Posterior cingulate gyrus (tissue), 11 donors: ENCODE measurements around the gene MT4.

Source experiments
- DNase-seq, 10 donors: peaks; one replicate each; pipeline versions ENCODE4 v3.0.0 to v3.0.0-alpha.2; 2020 to 2021; ENCODE audit warnings: mixed read lengths in 3 of 10
- intact Hi-C: fragments of 100-400 bp; cut with DNase I; formaldehyde crosslinking; loops from one replicate; pipeline ENCODE4 v1.15.1; 2023

The MT4 gene

GRCh38 chr16:56594292-56594619 lies 29.4 kb downstream of the MT4 start:
- no peak for DNase-seq
- intact Hi-C loops: no loop called here

DNA sequence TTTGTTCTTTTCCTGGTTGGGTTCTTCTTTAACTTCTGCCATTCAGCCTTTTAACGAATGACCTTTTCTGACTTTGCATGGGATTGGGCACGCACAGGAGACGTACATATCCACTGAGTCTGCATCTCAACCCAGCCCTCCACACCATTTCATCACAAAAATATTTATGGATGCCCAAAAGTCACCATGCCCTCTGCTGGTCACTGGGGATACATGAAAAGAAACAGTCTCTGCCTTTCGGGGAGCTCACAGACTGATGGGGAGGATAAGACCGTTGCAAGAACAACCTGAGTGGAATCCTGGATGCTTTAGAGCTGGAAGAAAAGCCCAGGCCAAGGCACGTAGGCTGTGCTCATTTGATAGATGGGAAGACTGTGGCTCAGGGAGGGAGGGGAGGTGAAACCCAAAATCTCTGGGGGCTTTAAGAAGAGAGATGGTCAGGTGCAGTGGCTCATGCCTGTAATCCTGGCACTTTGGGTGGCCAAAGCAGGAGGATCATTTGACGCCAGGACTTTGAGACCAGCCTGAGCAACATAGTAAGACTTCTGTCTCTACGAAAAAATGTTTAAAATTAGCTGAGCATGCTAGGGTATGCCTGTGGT lies 35.6 kb downstream of the MT4 start:
- peak in 5 of 10 donors; percentile 39 to 90 (median 53) for DNase-seq
- intact Hi-C loops: loop anchor here (2.0 to 10.0 kb wide), 2 partner anchors 86 to 156 kb away; no protein-coding TSS in a partner anchor

- intact Hi-C loops: loop anchor here (2.0 to 10.0 kb wide), 2 partner anchors 87 to 157 kb away; no protein-coding TSS in a partner anchor
Measured at GRCh38 chr16:56601325-56601724, 36.5 kb downstream of the MT4 start.

GRCh38 chr16:56603589-56603988 lies 38.7 kb downstream of the MT4 start:
- intact Hi-C loops: loop anchor here (1.0 to 10.0 kb wide), 2 partner anchors 99 to 159 kb away; no protein-coding TSS in a partner anchor
- DNase-seq: peak in 5 of 10 donors; percentile 45 to 87 (median 51)

More at GRCh38 chr16:56601325-56601724, 36.5 kb downstream of the MT4 start:
- no peak for DNase-seq

DNA sequence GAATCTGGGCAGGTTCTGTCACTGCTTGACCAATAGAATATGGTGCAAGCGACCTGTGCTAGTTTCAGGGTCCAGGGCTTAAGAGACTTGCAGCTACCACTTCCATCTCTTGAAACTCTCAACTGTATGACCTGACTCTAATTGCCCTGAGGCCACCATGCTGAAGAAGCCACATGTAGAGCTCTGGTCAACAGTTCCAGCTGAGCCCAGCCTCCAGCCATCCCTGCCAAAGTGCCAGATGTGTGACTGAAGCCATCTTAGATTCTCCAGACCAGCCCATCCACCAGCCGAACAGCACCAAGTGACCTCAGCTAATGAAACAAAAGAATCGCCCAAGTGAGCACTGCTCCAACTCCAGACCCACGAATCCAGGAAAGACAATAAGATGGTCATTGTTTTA lies 40.1 kb downstream of the MT4 start:
- intact Hi-C loops: loop anchor here (10.0 kb wide), 1 partner anchor 160 kb away; no protein-coding TSS in a partner anchor
- no peak for DNase-seq

DNA sequence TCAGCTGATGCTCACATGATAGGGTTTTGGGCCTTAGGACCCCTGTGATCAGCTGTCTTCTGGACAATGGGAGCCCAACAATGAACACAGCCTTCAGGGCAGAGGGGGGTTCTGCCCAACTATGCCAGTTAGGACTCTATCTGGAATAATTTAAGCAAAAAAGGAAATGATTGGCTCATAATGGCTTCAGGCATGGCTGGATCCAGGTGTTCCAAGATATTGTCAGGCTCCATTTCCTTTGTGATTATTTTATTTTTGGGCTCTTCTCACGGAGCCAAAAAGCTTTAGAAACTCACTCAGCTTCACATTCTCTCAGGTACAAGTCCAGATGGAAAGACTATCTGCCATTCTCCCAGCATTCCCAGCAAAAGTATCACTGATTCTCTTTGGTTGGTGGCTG lies 40.6 kb downstream of the MT4 start:
- intact Hi-C loops: loop anchor here (10.0 kb wide), 1 partner anchor 161 kb away; no protein-coding TSS in a partner anchor
- no peak for DNase-seq

DNA sequence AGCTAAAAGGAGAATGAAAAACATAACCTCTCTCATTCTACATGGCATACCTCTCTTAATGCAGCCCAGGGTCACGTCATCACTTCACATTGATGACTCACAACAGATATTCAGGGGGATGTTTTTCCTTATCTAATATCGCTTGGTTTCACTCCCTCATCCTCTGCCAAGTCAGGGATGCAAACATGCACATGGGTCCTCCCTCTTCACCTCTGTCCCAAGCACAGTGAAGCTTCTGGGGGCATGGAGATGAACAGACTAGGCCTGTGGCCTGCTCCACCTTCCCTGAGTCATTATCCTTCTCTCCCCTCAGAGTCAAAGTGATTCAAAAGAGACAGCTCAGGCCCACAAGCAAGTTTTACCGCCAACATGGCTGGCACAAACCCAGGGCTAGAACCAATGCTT lies 41.2 kb downstream of the MT4 start:
- intact Hi-C loops: loop anchor here (10.0 kb wide), 1 partner anchor 161 kb away; no protein-coding TSS in a partner anchor
- DNase-seq: no peak

DNA sequence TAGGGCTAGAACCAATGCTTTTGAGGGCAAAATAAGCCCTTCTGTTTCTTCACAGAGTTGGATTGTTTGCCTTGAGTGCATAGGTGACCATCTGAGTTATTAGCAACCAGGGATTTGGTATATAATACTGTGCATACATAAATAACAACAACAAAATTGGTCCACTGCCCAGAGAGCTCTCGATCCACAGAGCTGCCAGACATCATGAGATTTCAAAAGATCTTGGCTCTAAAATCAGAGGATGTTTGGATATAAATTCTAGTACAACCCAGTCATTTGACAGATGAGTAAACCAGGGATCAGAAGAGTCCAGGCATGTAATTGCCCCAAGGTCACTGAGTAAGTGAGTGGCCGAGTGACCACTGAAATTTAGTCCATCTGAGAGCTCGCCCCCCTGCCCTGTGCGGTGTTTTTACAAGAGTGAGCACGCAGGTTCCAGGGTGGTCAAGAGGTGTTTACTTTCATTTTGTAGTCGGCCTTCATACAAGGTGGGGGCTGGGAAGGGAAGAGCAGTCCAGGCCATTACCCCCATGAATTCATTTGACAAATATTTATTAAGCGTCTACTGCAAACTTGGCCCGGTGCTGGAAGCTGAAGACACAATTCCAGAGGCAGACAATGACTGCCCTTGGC lies 41.7 kb downstream of the MT4 start:
- intact Hi-C loops: loop anchor here (10.0 kb wide), 1 partner anchor 162 kb away; no protein-coding TSS in a partner anchor
- DNase-seq: no peak

DNA sequence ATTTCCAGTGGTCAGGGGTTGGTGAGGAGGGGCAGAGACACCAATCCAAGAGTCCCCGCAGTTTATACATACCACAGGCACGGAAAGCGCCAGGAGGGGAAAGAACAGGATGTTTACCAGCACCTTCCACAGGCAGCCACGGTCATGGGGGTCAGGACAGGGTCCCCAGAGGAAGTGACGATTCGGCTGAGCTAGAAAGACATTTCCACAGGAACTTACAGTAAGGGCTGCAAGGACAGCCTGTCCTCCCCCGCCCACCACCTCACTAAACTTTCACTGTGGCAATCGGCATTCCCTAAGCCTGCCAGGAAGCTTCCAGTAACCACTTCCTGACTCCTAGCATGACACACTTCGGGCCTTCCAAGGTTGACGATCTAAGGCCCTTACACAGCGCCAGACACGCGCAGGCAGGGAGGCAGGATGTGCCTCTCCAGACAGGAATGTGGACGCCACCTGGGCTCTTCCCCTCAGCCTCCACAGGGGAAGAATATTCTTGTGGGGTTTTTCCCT lies 42.3 kb downstream of the MT4 start:
- DNase-seq: peak in 1 of 10 donors; percentile 86
- intact Hi-C loops: loop anchor here (10.0 kb wide), 1 partner anchor 162 kb away; no protein-coding TSS in a partner anchor

DNA sequence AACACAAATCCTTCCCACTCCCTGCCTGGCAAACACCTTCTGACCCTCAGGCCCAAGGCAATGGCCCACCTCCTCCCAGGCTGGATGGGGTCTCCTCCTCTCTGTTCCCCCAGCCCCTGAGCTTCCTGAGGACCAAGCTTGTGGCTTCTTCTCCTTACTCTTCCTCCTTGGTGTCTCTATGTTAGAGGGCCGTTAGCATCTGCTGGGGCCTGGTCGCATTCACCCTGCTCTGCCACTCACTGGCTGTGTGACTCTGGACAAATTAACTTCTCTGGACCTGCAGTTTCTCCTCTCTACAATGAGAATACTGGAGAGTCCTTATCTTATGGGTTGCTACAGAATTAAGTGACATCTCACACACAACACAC lies 42.8 kb downstream of the MT4 start:
- intact Hi-C loops: loop anchor here (2.0 to 10.0 kb wide), 2 partner anchors 75 to 163 kb away; partner anchors contain the start of gene MT1X

GRCh38 chr16:56608043-56608875 lies 43.4 kb downstream of the MT4 start, which contains the start of gene MT2A:
TSS of gene MT2A (plus strand) at chr16:56608584. CDS start at chr16:56608656, 72 bp downstream.
- peak; percentile 76 to 98 (median 90) for DNase-seq

More for the DNA sequence above, 42.8 kb downstream of the MT4 start:
- no peak for DNase-seq

GRCh38 chr16:56608876-56609462 lies 44.1 kb downstream of the MT4 start:
- DNase-seq: peak in 1 of 10 donors; percentile 90
- intact Hi-C loops: loop anchor here (2.0 to 10.0 kb wide), 2 partner anchors 74 to 164 kb away; partner anchors contain the start of gene MT1X

More at GRCh38 chr16:56608043-56608875, 43.4 kb downstream of the MT4 start, which contains the start of gene MT2A:
- intact Hi-C loops: loop anchor here (2.0 to 10.0 kb wide), 2 partner anchors 75 to 163 kb away; partner anchors contain the start of gene MT1X

DNA sequence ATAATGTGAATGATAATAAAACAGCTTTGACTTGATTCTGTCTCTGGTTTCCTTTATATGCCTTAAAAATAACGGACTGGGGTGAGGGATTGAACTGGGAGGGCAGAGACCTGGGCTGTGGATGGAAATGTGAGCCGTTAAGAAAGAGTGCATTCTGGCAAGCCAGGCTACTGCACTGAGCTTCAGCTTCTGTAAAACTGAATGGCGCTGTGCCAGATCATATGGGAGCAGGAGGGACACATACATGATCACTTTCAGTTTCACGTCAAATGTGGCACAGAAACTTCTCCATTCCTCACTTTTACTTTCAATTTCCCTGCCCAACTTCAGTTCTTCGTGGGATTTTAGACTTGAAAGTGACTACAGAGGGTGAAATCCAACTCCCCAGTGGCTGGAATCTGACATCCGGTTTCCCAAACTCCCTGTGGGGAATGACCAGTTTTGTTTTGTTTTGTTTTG lies 44.6 kb downstream of the MT4 start:
- peak in 2 of 10 donors; percentile 42 to 55 for DNase-seq
- intact Hi-C loops: loop anchor here (2.0 to 10.0 kb wide), 2 partner anchors 73 to 165 kb away; partner anchors contain the start of gene MT1X

DNA sequence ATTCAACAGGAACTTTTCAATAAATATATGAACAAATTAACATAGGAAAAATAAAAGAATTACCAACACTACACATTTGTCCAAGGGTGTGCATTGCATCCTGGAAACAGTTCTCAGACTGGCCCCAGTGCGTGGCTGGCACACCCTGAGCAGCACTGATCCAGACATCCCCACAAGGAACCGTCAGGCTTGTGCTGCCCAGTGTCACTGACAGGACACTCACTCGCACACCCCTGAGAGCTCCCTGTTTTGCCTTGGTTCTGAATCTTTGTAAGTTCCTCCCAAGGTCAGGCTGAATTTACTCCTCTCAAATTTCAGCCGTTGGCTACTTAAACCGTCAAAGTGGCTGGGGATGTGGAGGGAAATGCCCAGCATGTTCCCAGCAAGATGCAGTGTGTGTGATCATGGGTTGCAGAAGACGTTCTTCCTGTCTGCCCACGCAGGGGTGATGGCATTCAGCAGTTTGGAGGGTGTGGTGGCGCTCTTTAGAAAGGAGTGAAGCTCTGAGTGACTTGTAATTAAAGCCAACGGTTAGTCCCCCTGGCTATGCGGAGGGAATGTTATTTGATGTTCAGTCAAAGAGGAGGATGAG lies 45.2 kb downstream of the MT4 start:
- intact Hi-C loops: no loop called here

DNA sequence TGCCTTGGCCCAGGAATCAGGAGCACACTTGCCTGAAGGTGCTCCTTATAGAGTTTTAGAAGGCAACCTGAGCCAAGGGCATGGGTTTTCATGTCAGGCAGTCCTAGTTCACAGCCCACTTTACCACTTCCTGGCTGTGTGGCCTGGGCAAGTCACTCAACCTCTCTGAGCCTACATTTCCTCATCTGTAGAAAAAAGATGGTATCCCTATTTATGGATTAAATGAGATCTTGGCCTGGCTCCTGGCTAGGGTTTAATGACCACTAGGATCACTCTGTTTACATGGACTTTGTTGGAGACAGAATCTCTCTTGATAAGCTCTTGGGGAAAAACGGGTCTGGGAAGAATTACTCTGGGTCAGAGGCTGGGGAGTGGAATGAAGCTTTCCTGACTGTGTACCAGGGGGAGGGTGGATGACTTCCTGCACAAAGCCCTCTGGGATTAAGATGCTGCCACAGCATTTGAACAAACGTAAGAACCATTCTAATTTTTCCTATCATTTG lies 45.8 kb downstream of the MT4 start:
- DNase-seq: no peak
- intact Hi-C loops: no loop called here

More for the DNA sequence above, 45.2 kb downstream of the MT4 start:
- DNase-seq: no peak

GRCh38 chr16:56611281-56611833 lies 46.5 kb downstream of the MT4 start:
- intact Hi-C loops: no loop called here
- no peak for DNase-seq

DNA sequence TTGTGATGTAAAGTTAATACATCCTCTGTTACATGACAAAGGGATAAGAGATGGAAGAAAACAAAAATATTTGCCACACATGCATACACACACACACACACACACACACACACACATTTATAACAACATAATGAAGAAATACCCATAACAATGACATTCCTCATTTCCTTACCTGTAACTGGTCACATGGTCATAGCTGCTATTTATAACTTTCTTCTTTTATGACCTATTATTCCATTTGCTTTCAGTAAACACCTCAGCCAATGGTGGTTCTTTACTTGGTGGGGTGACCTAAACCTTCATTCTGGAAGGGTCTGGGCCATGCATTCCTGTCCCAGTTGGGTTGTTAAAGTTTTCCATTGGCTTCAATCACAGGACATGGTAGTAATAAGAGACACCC lies 48.8 kb downstream of the MT4 start:
- no peak for DNase-seq
- intact Hi-C loops: no loop called here

DNA sequence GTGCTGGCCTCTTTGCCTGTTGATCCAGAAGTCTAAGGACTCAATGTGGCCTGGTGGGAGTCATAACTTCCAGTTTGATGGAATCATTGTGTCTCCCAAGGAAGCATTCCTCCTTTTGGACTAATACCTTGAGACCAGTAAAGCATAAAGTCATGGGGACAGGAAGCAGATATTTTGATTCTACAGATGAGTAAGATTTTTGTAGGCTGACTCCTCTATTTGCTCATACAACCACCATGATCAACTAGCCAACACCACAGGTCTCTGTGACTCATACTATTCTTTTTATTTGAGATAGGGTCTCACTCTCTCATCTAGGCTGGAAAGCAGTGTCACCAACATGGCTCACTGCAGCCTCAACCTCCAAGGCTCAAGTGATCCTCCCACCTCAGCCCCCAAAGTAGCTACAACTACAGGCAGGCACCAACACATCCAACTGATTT lies 49.7 kb downstream of the MT4 start:
- no peak for DNase-seq
- intact Hi-C loops: no loop called here

GRCh38 chr16:56615353-56615752 lies 50.5 kb downstream of the MT4 start:
- intact Hi-C loops: no loop called here
- DNase-seq: no peak
